Measurements from ENCODE around the gene MCOLN1.
"Not testable (repeated sequence)": the region's sequence is repeated elsewhere in the genome, so short reads cannot be mapped to it uniquely, and the experiment has no call there.

Gene MCOLN1

GRCh38 chr19:7522923-7523667 is 671 bp downstream of the MCOLN1 start:
- in situ Hi-C loops (cut with HindIII; ENCODE audit: low sequenced_read_pairs) = no loop called here

GRCh38 chr19:7524523-7524922 is 2.1 kb downstream of the MCOLN1 start:
- in situ Hi-C loops (cut with HindIII; ENCODE audit: low sequenced_read_pairs) = no loop called here

- in situ Hi-C loops (cut with HindIII; ENCODE audit: low sequenced_read_pairs) = no loop called here
Measured at GRCh38 chr19:7524992-7525739, 2.7 kb downstream of the MCOLN1 start.

- in situ Hi-C loops (cut with HindIII; ENCODE audit: low sequenced_read_pairs) = no loop called here
Measured at GRCh38 chr19:7526059-7526929, 3.9 kb downstream of the MCOLN1 start.

- in situ Hi-C loops (cut with HindIII; ENCODE audit: low sequenced_read_pairs) = no loop called here
Measured at GRCh38 chr19:7527516-7528191, 5.2 kb downstream of the MCOLN1 start.

- in situ Hi-C loops (cut with HindIII; ENCODE audit: low sequenced_read_pairs) = no loop called here
Measured at GRCh38 chr19:7528192-7528519, 5.7 kb downstream of the MCOLN1 start.

GRCh38 chr19:7528522-7529245 is 6.3 kb downstream of the MCOLN1 start:
- in situ Hi-C loops (cut with HindIII; ENCODE audit: low sequenced_read_pairs) = no loop called here

GRCh38 chr19:7529246-7529600 is 6.8 kb downstream of the MCOLN1 start:
- in situ Hi-C loops (cut with HindIII; ENCODE audit: low sequenced_read_pairs) = no loop called here

- in situ Hi-C loops (cut with HindIII; ENCODE audit: low sequenced_read_pairs) = no loop called here
Measured at GRCh38 chr19:7529610-7530490, 7.4 kb downstream of the MCOLN1 start.

GRCh38 chr19:7533281-7533885 is 11.0 kb downstream of the MCOLN1 start:
- in situ Hi-C loops (cut with HindIII; ENCODE audit: low sequenced_read_pairs) = no loop called here

GRCh38 chr19:7533925-7534480 is 11.6 kb downstream of the MCOLN1 start:
- in situ Hi-C loops (cut with HindIII; ENCODE audit: low sequenced_read_pairs) = no loop called here

GRCh38 chr19:7534531-7535046 is 12.2 kb downstream of the MCOLN1 start:
- in situ Hi-C loops (cut with HindIII; ENCODE audit: low sequenced_read_pairs) = no loop called here

GRCh38 chr19:7535047-7535997 is 12.9 kb downstream of the MCOLN1 start, which contains the start of gene PNPLA6:
Gene PNPLA6 (plus strand): TSS chr19:7535717. CDS start chr19:7535789, 72 bp downstream.
- in situ Hi-C loops (cut with HindIII; ENCODE audit: low sequenced_read_pairs) = no loop called here

GRCh38 chr19:7535998-7536695 is 13.7 kb downstream of the MCOLN1 start:
- in situ Hi-C loops (cut with HindIII; ENCODE audit: low sequenced_read_pairs) = no loop called here

GRCh38 chr19:7538990-7539389 is 16.6 kb downstream of the MCOLN1 start:
- in situ Hi-C loops (cut with HindIII; ENCODE audit: low sequenced_read_pairs) = not testable (repeated sequence)

- in situ Hi-C loops (cut with HindIII; ENCODE audit: low sequenced_read_pairs) = no loop called here
Measured at GRCh38 chr19:7539827-7540425, 17.5 kb downstream of the MCOLN1 start.
